WERI-Rb-1 (cell line): ENCODE data around the gene ATP2A2.

Experiments used
- DNase-seq: peaks from one replicate; pipeline ENCODE4 v3.0.0-alpha.2; 2020
- H3K27ac ChIP-seq: fragments of 250-450 bp; sonication (Bioruptor Pico); 2 replicates; pipeline ENCODE4 v1.5.1; 2020; ENCODE audit warnings: mild to moderate bottlenecking, moderate library complexity
- H3K27me3 ChIP-seq: fragments of 250-450 bp; sonication (Bioruptor Pico); 2 replicates; pipeline ENCODE4 v1.5.1; 2021; ENCODE audit warnings: mild to moderate bottlenecking, low read depth, moderate library complexity; ENCODE audit not compliant: insufficient read depth, severe bottlenecking
- H3K36me3 ChIP-seq: fragments of 250-450 bp; sonication (Bioruptor Pico); 2 replicates; pipeline ENCODE4 v1.5.1; 2020; ENCODE audit warnings: mild to moderate bottlenecking, moderate library complexity
- H3K4me3 ChIP-seq: 2 replicates; pipeline ENCODE4 v1.5.1; 2011; ENCODE audit warnings: low read depth, mild to moderate bottlenecking, control low read depth, low read length
- H3K9me3 ChIP-seq: fragments of 250-450 bp; sonication (Bioruptor Pico); 2 replicates; pipeline ENCODE4 v1.5.1; 2021; ENCODE audit warnings: mild to moderate bottlenecking, moderate library complexity; ENCODE audit not compliant: severe bottlenecking
- TF ChIP-seq, protein P1 (sequence below): IDR thresholded peaks from 2 replicates; pipeline ENCODE4 v1.5.1; 2011; ENCODE audit warnings: low read depth, mild to moderate bottlenecking, control low read depth, inconsistent platforms, low read length

ATP2A2 gene

GRCh38 chr12:110247340-110248095 is 33.5 kb upstream of the ATP2A2 start:
- H3K4me3 ChIP-seq = no peak overlapping the region
- DNase-seq = no peak
- TF ChIP-seq, protein P1, sequence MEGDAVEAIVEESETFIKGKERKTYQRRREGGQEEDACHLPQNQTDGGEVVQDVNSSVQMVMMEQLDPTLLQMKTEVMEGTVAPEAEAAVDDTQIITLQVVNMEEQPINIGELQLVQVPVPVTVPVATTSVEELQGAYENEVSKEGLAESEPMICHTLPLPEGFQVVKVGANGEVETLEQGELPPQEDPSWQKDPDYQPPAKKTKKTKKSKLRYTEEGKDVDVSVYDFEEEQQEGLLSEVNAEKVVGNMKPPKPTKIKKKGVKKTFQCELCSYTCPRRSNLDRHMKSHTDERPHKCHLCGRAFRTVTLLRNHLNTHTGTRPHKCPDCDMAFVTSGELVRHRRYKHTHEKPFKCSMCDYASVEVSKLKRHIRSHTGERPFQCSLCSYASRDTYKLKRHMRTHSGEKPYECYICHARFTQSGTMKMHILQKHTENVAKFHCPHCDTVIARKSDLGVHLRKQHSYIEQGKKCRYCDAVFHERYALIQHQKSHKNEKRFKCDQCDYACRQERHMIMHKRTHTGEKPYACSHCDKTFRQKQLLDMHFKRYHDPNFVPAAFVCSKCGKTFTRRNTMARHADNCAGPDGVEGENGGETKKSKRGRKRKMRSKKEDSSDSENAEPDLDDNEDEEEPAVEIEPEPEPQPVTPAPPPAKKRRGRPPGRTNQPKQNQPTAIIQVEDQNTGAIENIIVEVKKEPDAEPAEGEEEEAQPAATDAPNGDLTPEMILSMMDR = no peak
- H3K27ac ChIP-seq = no peak overlapping the region
- H3K9me3 ChIP-seq = peaks cover 4% of the 10 kb centered on the region
- no peaks in the 10 kb centered on the region for H3K27me3 ChIP-seq
- H3K36me3 ChIP-seq = no peaks in the 10 kb centered on the region

DNA sequence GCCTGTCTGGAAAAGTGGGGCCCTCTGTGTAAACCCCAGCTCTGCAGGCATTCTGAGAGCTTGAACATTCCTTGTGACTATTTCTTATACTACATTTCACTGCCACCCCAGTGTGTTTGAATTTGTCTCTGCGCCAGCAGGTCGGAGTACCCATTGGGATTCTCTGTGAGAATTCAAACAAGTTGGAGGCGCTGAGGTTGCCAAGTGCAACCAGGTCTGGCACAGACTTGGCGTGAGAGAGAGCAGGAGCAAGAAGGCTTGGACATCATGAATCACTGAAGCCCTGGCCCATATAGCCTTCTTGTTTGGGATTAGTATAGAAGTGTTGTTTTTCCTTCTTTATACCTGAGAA is 33.0 kb upstream of the ATP2A2 start:
- H3K4me3 ChIP-seq = no peak overlapping the region
- TF ChIP-seq, protein P1 = no peak
- H3K9me3 ChIP-seq = peaks cover 4% of the 10 kb centered on the region
- H3K36me3 ChIP-seq = no peaks in the 10 kb centered on the region
- H3K27ac ChIP-seq = no peak overlapping the region
- no peaks in the 10 kb centered on the region for H3K27me3 ChIP-seq
- DNase-seq = no peak

- no peak overlapping the region for H3K4me3 ChIP-seq
- peak; percentile 36 for DNase-seq
- H3K27me3 ChIP-seq = no peaks in the 10 kb centered on the region
- TF ChIP-seq, protein P1 = no peak
- peaks cover 4% of the 10 kb centered on the region for H3K9me3 ChIP-seq
- no peak overlapping the region for H3K27ac ChIP-seq
- H3K36me3 ChIP-seq = no peaks in the 10 kb centered on the region
These were observed 31.9 kb upstream of the ATP2A2 start for GRCh38 chr12:110249105-110249504.

GRCh38 chr12:110249716-110250225 is 31.3 kb upstream of the ATP2A2 start:
- H3K9me3 ChIP-seq = peaks cover 4% of the 10 kb centered on the region

DNA sequence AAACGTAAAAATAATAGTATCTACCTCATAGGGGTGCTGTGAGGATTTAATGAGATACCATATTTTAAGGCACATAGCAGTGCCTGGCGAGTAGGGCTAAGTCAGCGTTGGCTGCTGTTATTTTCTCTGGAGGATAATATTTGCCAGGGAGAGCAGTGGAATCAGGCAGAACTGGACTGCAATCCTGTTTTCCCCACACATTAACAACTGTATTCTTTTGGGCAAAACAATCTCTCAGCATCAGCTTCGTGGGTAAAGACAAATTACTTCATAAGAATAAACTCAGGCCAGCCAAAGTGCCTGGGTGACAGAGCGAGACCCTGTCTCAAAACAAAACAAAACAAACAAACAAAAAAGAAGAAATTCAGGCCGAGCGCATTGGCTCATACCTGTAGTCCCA is 29.7 kb upstream of the ATP2A2 start:
- no peak overlapping the region for H3K4me3 ChIP-seq
- TF ChIP-seq, protein P1 = no peak
- no peaks in the 10 kb centered on the region for H3K27me3 ChIP-seq
- no peak for DNase-seq
- no peak overlapping the region for H3K27ac ChIP-seq
- no peaks in the 10 kb centered on the region for H3K9me3 ChIP-seq
- H3K36me3 ChIP-seq = no peaks in the 10 kb centered on the region

More at GRCh38 chr12:110249716-110250225, 31.3 kb upstream of the ATP2A2 start:
- Histone ChIP-seq H3K36me3 (no peaks in the 10 kb centered on the region), H3K27me3 (no peaks in the 10 kb centered on the region), H3K27ac (no peak overlapping the region), H3K4me3 (no peak overlapping the region)
- TF ChIP-seq, protein P1 = no peak
- no peak for DNase-seq
